GM18517 (cell line): ENCODE data around the gene ICE1.
"Not testable (repeated sequence)": the region's sequence is repeated elsewhere in the genome, so short reads cannot be mapped to it uniquely, and the experiment has no call there.

ENCODE experiments used
- ATAC-seq: cut with Tn5 transposase; IDR thresholded peaks from one replicate; pipeline ENCODE4 v1.9.1; 2021; ENCODE audit warnings: mild to moderate bottlenecking, moderate library complexity; ENCODE audit not compliant: unreplicated experiment

The ICE1 gene

DNA sequence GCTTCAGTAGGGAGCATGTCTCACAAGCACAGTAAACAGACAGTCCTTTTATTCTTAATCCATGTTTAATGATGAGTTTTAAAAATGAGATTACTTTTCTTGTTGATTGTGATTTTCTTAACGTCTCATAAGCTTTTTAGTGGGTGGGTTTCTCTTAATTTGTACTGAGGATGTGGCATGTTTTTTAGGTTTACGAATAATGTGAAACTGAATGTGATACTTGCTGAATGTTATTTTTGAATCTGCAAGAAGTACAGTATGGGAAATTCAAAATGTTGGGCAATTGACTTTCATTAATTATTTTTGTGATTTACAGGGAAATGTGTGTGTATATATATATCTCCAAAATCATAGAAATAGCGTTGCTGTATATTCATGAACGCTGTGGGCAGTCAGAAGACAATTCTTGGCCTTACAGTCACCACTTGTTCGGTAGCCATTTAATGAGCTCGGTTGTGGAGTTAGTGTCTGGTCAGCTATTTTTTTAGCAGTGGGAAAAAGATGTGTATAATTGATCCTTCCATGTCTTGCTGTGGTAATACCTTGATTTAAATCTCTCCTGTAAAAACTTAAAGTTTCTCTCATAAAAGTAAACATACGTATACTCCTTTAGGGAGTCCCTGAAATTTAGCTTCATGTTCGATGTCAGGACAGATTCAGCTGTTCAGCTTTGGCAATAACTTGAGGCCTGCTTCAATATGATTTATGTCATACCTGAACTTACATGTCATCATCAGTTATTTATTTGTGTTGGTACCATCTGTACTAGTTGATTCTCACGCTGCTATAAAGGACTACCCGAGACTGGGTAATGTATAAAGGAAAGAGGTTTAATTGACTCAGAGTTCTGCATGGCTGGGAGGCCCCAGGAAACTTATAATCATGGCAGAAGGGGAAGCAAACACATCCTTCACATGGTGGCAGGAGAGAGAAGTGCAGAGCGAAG lies 15.0 kb downstream of the ICE1 start:
- peak; percentile 67 for ATAC-seq

- ATAC-seq = no peak
Observed at GRCh38 chr5:5451863-5452262, 29.4 kb downstream of the ICE1 start.

DNA sequence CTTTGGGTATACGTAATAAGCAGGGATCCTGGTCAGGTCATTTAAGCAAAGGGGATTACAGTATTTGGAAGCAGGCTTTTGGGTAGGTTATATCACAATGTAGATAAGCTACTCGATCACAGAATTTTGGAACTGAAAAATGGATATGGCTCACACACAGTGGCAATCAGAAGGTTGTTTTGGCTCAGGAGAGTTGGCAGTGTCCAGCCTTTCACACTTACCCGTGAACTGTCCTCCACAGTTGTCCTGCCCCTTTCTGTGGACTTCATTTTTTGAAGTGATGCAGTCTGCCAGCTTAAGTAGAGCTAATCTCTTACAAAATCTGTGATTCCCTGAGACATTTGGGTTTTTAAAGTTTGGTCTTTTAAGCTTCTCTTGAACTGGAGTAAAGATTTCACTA lies 30.7 kb downstream of the ICE1 start:
- no peak for ATAC-seq

GRCh38 chr5:5454391-5454790 lies 31.9 kb downstream of the ICE1 start:
- ATAC-seq = no peak

GRCh38 chr5:5456858-5457257 lies 34.4 kb downstream of the ICE1 start:
- ATAC-seq = no peak

DNA sequence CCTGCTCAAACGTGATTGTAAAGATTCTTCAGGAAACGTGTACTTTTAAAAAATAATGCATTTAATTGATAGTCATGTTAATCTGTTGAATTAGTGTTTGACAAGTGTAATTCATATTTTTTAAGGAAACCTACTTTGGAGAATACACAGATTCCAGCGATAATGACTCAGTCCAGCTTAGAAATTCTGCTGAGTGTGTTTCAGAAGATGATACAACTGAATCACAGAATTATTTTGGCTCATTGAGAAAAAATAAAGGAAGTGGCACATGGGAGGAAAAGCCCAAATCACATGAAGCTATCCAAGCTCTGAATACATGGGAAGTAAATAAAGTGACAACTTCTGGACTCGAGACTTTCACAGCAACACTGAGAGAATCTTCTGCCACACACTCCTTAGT lies 37.8 kb downstream of the ICE1 start:
- no peak for ATAC-seq

GRCh38 chr5:5461012-5461411 lies 38.5 kb downstream of the ICE1 start:
- no peak for ATAC-seq

- ATAC-seq = no peak
Observed at GRCh38 chr5:5464036-5464715, 41.7 kb downstream of the ICE1 start.

GRCh38 chr5:5466227-5466626 lies 43.8 kb downstream of the ICE1 start:
- ATAC-seq = no peak

GRCh38 chr5:5467737-5468136 lies 45.3 kb downstream of the ICE1 start:
- ATAC-seq = no peak

GRCh38 chr5:5470933-5471332 lies 48.5 kb downstream of the ICE1 start:
- ATAC-seq = no peak

GRCh38 chr5:5473226-5473625 lies 50.7 kb downstream of the ICE1 start:
- ATAC-seq = no peak

- no peak for ATAC-seq
Observed at GRCh38 chr5:5474961-5475360, 52.5 kb downstream of the ICE1 start.

DNA sequence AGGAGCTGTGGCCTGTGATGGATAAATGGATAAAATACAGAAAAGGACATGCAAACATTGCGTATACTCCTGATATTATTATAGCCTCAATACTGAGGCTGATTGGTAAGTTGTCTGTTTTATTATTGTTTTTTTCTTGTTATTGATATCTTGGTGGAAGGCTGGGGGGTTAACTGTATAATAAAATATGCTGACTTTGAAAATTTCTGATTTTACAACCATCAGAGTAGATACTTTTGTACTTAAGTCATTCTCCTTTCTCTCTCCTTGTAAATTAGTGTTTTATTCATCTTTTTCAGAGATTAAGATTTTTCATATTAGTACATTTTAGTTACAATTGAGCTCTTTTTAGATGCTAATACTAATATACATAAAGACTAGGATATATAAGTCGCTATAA lies 53.5 kb downstream of the ICE1 start:
- no peak for ATAC-seq

DNA sequence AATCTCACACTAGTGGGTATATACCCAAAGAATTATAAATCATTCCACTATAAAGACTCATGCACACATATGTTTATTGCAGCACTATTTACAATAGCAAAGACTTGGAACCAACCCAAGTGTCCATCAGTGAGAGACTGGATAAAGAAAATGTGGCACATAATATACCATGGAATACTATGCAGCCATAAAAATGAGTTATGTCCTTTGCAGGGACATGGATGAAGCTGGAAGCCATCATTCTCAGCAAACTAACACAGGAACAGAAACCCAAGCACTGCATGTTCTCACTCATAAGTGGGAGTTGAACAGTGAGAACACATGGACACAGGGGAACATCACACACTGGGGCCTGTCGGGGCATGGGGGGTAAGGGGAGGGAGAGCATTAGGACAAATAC lies 57.1 kb downstream of the ICE1 start:
- not testable (repeated sequence) for ATAC-seq

- ATAC-seq = peak; percentile 63
Observed at GRCh38 chr5:5480481-5481111, 58.1 kb downstream of the ICE1 start.

- ATAC-seq = peak; percentile 57
Observed at GRCh38 chr5:5481206-5481605, 58.7 kb downstream of the ICE1 start.

GRCh38 chr5:5481633-5482032 lies 59.2 kb downstream of the ICE1 start:
- no peak for ATAC-seq

DNA sequence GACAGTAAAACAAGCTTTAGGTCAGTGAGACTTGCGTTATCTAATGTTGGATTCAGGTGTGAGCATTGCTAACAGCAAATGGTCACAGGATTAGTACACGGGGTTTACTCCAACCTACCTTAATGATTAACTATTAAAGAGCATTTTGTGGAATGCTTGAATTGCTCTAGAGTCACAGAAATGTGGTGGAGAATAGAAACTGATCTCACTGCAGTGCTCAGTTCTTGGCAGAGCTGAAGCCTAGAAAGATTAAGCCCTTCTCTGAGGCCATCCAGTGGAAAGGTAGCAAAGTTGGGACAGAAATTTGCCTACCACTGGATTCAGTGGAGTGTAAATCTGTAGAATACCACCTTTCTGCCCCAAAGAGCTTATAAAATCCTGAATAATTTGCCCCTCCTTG lies 60.9 kb downstream of the ICE1 start:
- ATAC-seq = no peak

DNA sequence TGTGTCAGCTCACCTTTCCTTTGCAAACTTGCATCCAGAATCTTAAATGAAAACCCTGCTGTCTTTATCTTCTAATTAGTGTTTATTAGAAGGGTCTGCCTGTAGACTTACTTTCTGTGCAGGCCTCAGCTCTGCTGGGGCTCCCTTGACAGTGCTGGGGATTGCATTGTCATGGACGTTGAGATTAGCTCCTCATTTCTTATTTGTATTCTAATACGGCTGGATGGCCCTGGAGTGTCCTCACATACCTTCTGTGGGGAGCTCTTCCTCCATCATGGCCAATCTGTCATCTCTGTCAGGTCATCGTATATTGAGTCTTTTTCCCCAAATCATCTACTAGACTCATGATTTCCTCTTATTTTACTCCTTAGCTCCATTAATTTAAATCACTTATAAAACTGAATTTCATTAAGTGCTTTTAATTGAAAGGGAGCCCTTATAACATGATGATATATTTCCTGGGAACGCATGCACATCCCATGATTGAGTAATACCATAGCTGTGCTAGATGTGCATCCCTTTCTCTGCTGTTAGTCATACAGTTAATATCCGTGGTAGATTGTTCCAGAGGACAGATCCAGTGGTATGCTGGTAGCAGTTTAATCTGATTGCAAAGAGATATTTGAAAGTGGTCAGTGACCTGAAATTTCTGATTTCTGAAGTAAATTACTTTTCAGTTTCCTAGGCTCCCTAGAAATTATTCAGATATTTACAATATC lies 61.6 kb downstream of the ICE1 start:
- ATAC-seq = no peak

GRCh38 chr5:5486122-5486521 lies 63.6 kb downstream of the ICE1 start:
- ATAC-seq = no peak
